GM10248 (cell line): Measurements from ENCODE around the gene LHFPL3.

ENCODE experiments used
- CTCF ChIA-PET: fragments of 300-600 bp; sonication (Branson Sonifier 250); formaldehyde crosslinking; extraction: SDS; loops from one replicate; lab custom pipeline; 2021; ENCODE audit warnings: antibody characterized with exemption; lab: Yijun Ruan, JAX
- POLR2A ChIA-PET: fragments of 350-650 bp; sonication (Branson Sonifier 250); formaldehyde crosslinking; extraction: SDS; loops from one replicate; lab custom pipeline; 2020; ENCODE audit warnings: antibody characterized with exemption; lab: Yijun Ruan, JAX
- DNase-seq: peaks from one replicate; pipeline ENCODE4 v3.0.0; 2012; ENCODE audit errors: extremely low spot score
- CTCF ChIP-seq: IDR thresholded peaks from 2 replicates; pipeline ENCODE4 v1.5.1; 2012; ENCODE audit warnings: mild to moderate bottlenecking, low read depth; ENCODE audit errors: extremely low read depth, missing control alignments, control extremely low read depth

LHFPL3 gene

GRCh38 chr7:104773796-104774195 is 445.4 kb downstream of the LHFPL3 start:
- DNase-seq = no peak
- TF ChIP-seq CTCF = no peak
- POLR2A ChIA-PET = no interaction called here
- CTCF ChIA-PET = interaction anchor here (1.4 kb wide), 1 partner anchor 8 kb away, joined by 3 read pairs; no protein-coding TSS in a partner anchor

- POLR2A ChIA-PET = no interaction called here
- CTCF ChIA-PET = interaction anchor here (1.2 kb wide), 1 partner anchor 12 kb away, joined by 4 read pairs; no protein-coding TSS in a partner anchor
- TF ChIP-seq CTCF = no peak
- DNase-seq = no peak
These were observed 447.1 kb downstream of the LHFPL3 start for GRCh38 chr7:104775531-104775930.

GRCh38 chr7:104777301-104777800 is 448.9 kb downstream of the LHFPL3 start:
- DNase-seq = no peak
- CTCF ChIA-PET = no interaction called here
- POLR2A ChIA-PET = no interaction called here
- TF ChIP-seq CTCF = no peak

GRCh38 chr7:104779888-104780287 is 451.5 kb downstream of the LHFPL3 start:
- no peak for DNase-seq
- TF ChIP-seq CTCF = no peak
- CTCF ChIA-PET = interaction anchor here (0.9 to 1.3 kb wide), 3 partner anchors 14 to 68 kb away, joined by 3 to 5 read pairs (median 3); no protein-coding TSS in a partner anchor
- POLR2A ChIA-PET = no interaction called here

GRCh38 chr7:104784686-104785085 is 456.3 kb downstream of the LHFPL3 start:
- no peak for TF ChIP-seq CTCF
- no peak for DNase-seq
- POLR2A ChIA-PET = no interaction called here
- CTCF ChIA-PET = no interaction called here

- ChIA-PET POLR2A (no interaction called here), CTCF (interaction anchor here (1.5 to 2.5 kb wide), 3 partner anchors 10 to 12 kb away, joined by 3 to 10 read pairs (median 5); no protein-coding TSS in a partner anchor)
- DNase-seq = no peak
These were observed 461.4 kb downstream of the LHFPL3 start for GRCh38 chr7:104789780-104790179.

More at GRCh38 chr7:104789780-104790179, 461.4 kb downstream of the LHFPL3 start:
- TF ChIP-seq CTCF = no peak
